ENCODE measurements around the gene PDE4B. TPM values are rescaled to one million over a fixed set of nuclear protein-coding genes. Genes with fewer than 3 reads are reported as not detected.

The PDE4B gene
- total RNA-seq, 2 donors from 2014 or later = 18.1 to 55.4 TPM

- Histone ChIP-seq H3K4me3 (no peak overlapping the region), H3K27ac (no peak overlapping the region), H3K4me1 (replicated peaks) (no peaks in the 10 kb centered on the region), H3K27me3 (replicated peaks; ENCODE audit: insufficient read depth) (no peaks in the 10 kb centered on the region), H3K36me3 (peaks cover 0 to 5% of the 10 kb centered on the region in 2 donors), H3K9me3 (no peaks in the 10 kb centered on the region)
- WGBS = 71% methylated on average over 2 of the region's 2 CpGs
- TF ChIP-seq CTCF (IDR thresholded peaks at IDR 0.05) (no peak), POLR2AphosphoS5 (IDR thresholded peaks at IDR 0.05) (no peak), POLR2A (IDR thresholded peaks at IDR 0.05) (no peak)
- intact Hi-C loops (cut with DNase I) = no loop called here
- DNase-seq (ENCODE audit: low spot score) = no peak
These were observed 572.1 kb downstream of the PDE4B start for GRCh38 chr1:66364578-66365391.

GRCh38 chr1:66365635-66366034 is 572.9 kb downstream of the PDE4B start:
- no peak for DNase-seq (ENCODE audit: low spot score)
- 90% methylated on average over 3 of the region's 3 CpGs for WGBS
- H3K9me3 ChIP-seq = no peaks in the 10 kb centered on the region
- H3K4me1 ChIP-seq (replicated peaks) = no peaks in the 10 kb centered on the region
- no peaks in the 10 kb centered on the region for H3K27me3 ChIP-seq (replicated peaks; ENCODE audit: insufficient read depth)
- intact Hi-C loops (cut with DNase I) = no loop called here
- no peak overlapping the region for H3K4me3 ChIP-seq
- H3K36me3 ChIP-seq = peaks cover 0 to 5% of the 10 kb centered on the region in 2 donors
- TF ChIP-seq POLR2AphosphoS5 (IDR thresholded peaks at IDR 0.05) (no peak), CTCF (IDR thresholded peaks at IDR 0.05) (no peak), POLR2A (IDR thresholded peaks at IDR 0.05) (no peak)
- no peak overlapping the region for H3K27ac ChIP-seq

- no peak for TF ChIP-seq CTCF (IDR thresholded peaks at IDR 0.05)
- TF ChIP-seq POLR2A (IDR thresholded peaks at IDR 0.05) = no peak
- no peak for TF ChIP-seq POLR2AphosphoS5 (IDR thresholded peaks at IDR 0.05)
- Histone ChIP-seq H3K36me3 (peaks cover 0 to 5% of the 10 kb centered on the region in 2 donors), H3K27me3 (replicated peaks; ENCODE audit: insufficient read depth) (no peaks in the 10 kb centered on the region), H3K4me3 (no peak overlapping the region), H3K4me1 (replicated peaks) (no peaks in the 10 kb centered on the region), H3K27ac (no peak overlapping the region), H3K9me3 (no peaks in the 10 kb centered on the region)
- intact Hi-C loops (cut with DNase I) = no loop called here
- DNase-seq (ENCODE audit: low spot score) = no peak
These were observed 573.9 kb downstream of the PDE4B start for GRCh38 chr1:66366634-66367033.

GRCh38 chr1:66367369-66367768 is 574.7 kb downstream of the PDE4B start:
- intact Hi-C loops (cut with DNase I) = no loop called here
- Histone ChIP-seq H3K27ac (no peak overlapping the region), H3K36me3 (peaks cover 0 to 5% of the 10 kb centered on the region in 2 donors)

More at GRCh38 chr1:66367369-66367768, 574.7 kb downstream of the PDE4B start:
- Histone ChIP-seq H3K4me3 (no peak overlapping the region), H3K9me3 (no peaks in the 10 kb centered on the region), H3K4me1 (replicated peaks) (no peaks in the 10 kb centered on the region), H3K27me3 (replicated peaks; ENCODE audit: insufficient read depth) (no peaks in the 10 kb centered on the region)
- TF ChIP-seq CTCF (IDR thresholded peaks at IDR 0.05) (no peak), POLR2A (IDR thresholded peaks at IDR 0.05) (no peak), POLR2AphosphoS5 (IDR thresholded peaks at IDR 0.05) (no peak)
- DNase-seq (ENCODE audit: low spot score) = no peak
